ENCODE results near the gene DNHD1.

DNHD1 gene

GRCh38 chr11:6614446-6614845 is 117.4 kb downstream of the DNHD1 start:
- DNase-seq: no peak

- no peak for DNase-seq
Observed at GRCh38 chr11:6615046-6615445, 118.0 kb downstream of the DNHD1 start.

GRCh38 chr11:6615882-6616585 is 119.0 kb downstream of the DNHD1 start:
- no peak for DNase-seq

GRCh38 chr11:6616596-6617250 is 119.6 kb downstream of the DNHD1 start:
- DNase-seq: no peak

GRCh38 chr11:6617315-6617781 is 120.3 kb downstream of the DNHD1 start:
- DNase-seq: no peak

GRCh38 chr11:6618117-6619003 is 121.3 kb downstream of the DNHD1 start:
- peak; percentile 42 to 72 (median 60) for DNase-seq

GRCh38 chr11:6619004-6619745 is 122.1 kb downstream of the DNHD1 start, which contains the start of gene TPP1:
Gene TPP1 (minus strand): TSS chr11:6619422. CDS start chr11:6619400, 22 bp downstream.
- peak; percentile 77 to 89 (median 86) for DNase-seq

GRCh38 chr11:6620636-6621035 is 123.6 kb downstream of the DNHD1 start:
- no peak for DNase-seq
